HepG2 (cell line): Measurements from ENCODE around the gene RBM23.

Source experiments
- ATF6 ChIP-seq: sonication (generic); formaldehyde crosslinking; conservative IDR thresholded peaks from 2 replicates; pipeline ENCODE4 v1.4.0; 2020; ENCODE audit warnings: missing genetic modification reagents
- CREB1 ChIP-seq, 2 experiments: fragments of 450-650 bp in 1 of 2; IDR thresholded peaks; 2 replicates each; pipeline ENCODE4 v1.6.1; 2016 to 2017; ENCODE audit warnings: control low read depth in 1 of 2, mild to moderate bottlenecking in 1 of 2, missing compliant biosample characterization in 1 of 2, missing genetic modification characterization in 1 of 2
- CTCF ChIP-seq: sonication (generic); formaldehyde crosslinking; IDR thresholded peaks from 2 replicates; pipeline ENCODE4 v1.5.0; 2020; ENCODE audit warnings: mild to moderate bottlenecking, missing genetic modification reagents, moderate library complexity
- EP300 ChIP-seq, 3 experiments: sonication (generic) in 1 of 3; formaldehyde crosslinking in 1 of 3; IDR thresholded peaks; 2 replicates each; pipeline versions ENCODE4 v1.5.1 to v1.6.1; 2011 to 2020; ENCODE audit warnings: low read depth in 2 of 3, low read length in 2 of 3, borderline replicate concordance in 1 of 3, improper control_type of control experiment in 1 of 3, mild to moderate bottlenecking in 1 of 3, missing genetic modification reagents in 1 of 3, moderate library complexity in 1 of 3
- IRF1 ChIP-seq: sonication (generic); formaldehyde crosslinking; IDR thresholded peaks from 2 replicates; pipeline ENCODE4 v1.4.0; 2020; ENCODE audit warnings: low read depth, mild to moderate bottlenecking, missing genetic modification reagents
- JUNB ChIP-seq: sonication (generic); formaldehyde crosslinking; IDR thresholded peaks from 2 replicates; pipeline ENCODE4 v1.8.0; 2022; ENCODE audit warnings: missing genetic modification reagents, mild to moderate bottlenecking, borderline replicate concordance
- MAFK ChIP-seq, 2 experiments: IDR thresholded peaks in 1 of 2; conservative IDR thresholded peaks in 1 of 2; 2 replicates each; pipeline ENCODE4 v1.6.1; 2011; ENCODE audit warnings: improper control_type of control experiment in 2 of 2, low read length in 2 of 2
- NFE2L2 ChIP-seq: fragments of 150-350 bp; IDR thresholded peaks from 2 replicates; pipeline ENCODE4 v1.6.1; 2014; ENCODE audit warnings: low read length
- POLR2A ChIP-seq, 2 experiments: IDR thresholded peaks; 2 replicates each; pipeline ENCODE4 v1.6.1; 2011; ENCODE audit warnings: low read depth in 2 of 2, low read length in 2 of 2, mild to moderate bottlenecking in 1 of 2, moderate library complexity in 1 of 2; ENCODE audit not compliant: insufficient read depth in 1 of 2
- POLR2AphosphoS5 ChIP-seq: IDR thresholded peaks from 2 replicates; pipeline ENCODE4 v1.6.1; 2012; ENCODE audit warnings: low read depth, low read length
- THAP8 ChIP-seq: sonication (generic); formaldehyde crosslinking; IDR thresholded peaks from 2 replicates; pipeline ENCODE4 v1.5.1; 2020; ENCODE audit warnings: missing genetic modification reagents, mild to moderate bottlenecking, borderline replicate concordance
- ZNF552 ChIP-seq: sonication (generic); formaldehyde crosslinking; IDR thresholded peaks from 2 replicates; pipeline ENCODE4 v1.9.0; 2022; ENCODE audit warnings: missing genetic modification reagents, mild to moderate bottlenecking, borderline replicate concordance
- ZNF589 ChIP-seq: sonication (generic); formaldehyde crosslinking; conservative IDR thresholded peaks from 2 replicates; pipeline ENCODE4 v1.8.0; 2022; ENCODE audit warnings: mild to moderate bottlenecking, moderate library complexity, missing genetic modification reagents

GRCh38 chr14:22866874-22867273, 52.1 kb downstream of the RBM23 start:
- no peak for TF ChIP-seq ZNF589
- TF ChIP-seq JUNB: no peak
- TF ChIP-seq ZNF552 (CRISPR knock-in tag): no peak
- no peak for TF ChIP-seq EP300 (IDR thresholded peaks at IDR 0.05; ENCODE audit: low read depth in 2 of 2, low read length in 2 of 2)
- TF ChIP-seq EP300 (CRISPR knock-in tag; IDR thresholded peaks at IDR 0.05; ENCODE audit: borderline replicate concordance): no peak
- no peak for TF ChIP-seq MAFK (conservative IDR thresholded peaks at IDR 0.05 in 1 of 2, IDR thresholded peaks at IDR 0.05 in 1 of 2; ENCODE audit: low read length in 2 of 2)
- TF ChIP-seq ATF6 (CRISPR knock-in tag): no peak
- no peak for TF ChIP-seq CREB1 (IDR thresholded peaks at IDR 0.05)
- no peak for TF ChIP-seq CREB1 (CRISPR knock-in tag; IDR thresholded peaks at IDR 0.05)
- no peak for TF ChIP-seq POLR2AphosphoS5
- TF ChIP-seq CTCF (CRISPR knock-in tag): no peak
- no peak for TF ChIP-seq NFE2L2
- no peak for TF ChIP-seq THAP8 (CRISPR knock-in tag)
- TF ChIP-seq IRF1 (CRISPR knock-in tag): no peak
- no peak for TF ChIP-seq POLR2A (IDR thresholded peaks at IDR 0.05; ENCODE audit: insufficient read depth in 1 of 2, low read depth in 2 of 2, low read length in 2 of 2)
